GM18499 (cell line): ENCODE measurements around the gene FAF1.
A peak's percentile ranks its signal among the peaks of the same experiment; 100 is the strongest.
"Not testable (repeated sequence)": the region's sequence is repeated elsewhere in the genome, so short reads cannot be mapped to it uniquely, and the experiment has no call there.

Experiments used
- ATAC-seq: cut with Tn5 transposase; IDR thresholded peaks from one replicate; pipeline ENCODE4 v1.9.1; 2021; ENCODE audit warnings: moderate number of reproducible peaks; ENCODE audit not compliant: insufficient read depth, unreplicated experiment

The FAF1 gene

DNA sequence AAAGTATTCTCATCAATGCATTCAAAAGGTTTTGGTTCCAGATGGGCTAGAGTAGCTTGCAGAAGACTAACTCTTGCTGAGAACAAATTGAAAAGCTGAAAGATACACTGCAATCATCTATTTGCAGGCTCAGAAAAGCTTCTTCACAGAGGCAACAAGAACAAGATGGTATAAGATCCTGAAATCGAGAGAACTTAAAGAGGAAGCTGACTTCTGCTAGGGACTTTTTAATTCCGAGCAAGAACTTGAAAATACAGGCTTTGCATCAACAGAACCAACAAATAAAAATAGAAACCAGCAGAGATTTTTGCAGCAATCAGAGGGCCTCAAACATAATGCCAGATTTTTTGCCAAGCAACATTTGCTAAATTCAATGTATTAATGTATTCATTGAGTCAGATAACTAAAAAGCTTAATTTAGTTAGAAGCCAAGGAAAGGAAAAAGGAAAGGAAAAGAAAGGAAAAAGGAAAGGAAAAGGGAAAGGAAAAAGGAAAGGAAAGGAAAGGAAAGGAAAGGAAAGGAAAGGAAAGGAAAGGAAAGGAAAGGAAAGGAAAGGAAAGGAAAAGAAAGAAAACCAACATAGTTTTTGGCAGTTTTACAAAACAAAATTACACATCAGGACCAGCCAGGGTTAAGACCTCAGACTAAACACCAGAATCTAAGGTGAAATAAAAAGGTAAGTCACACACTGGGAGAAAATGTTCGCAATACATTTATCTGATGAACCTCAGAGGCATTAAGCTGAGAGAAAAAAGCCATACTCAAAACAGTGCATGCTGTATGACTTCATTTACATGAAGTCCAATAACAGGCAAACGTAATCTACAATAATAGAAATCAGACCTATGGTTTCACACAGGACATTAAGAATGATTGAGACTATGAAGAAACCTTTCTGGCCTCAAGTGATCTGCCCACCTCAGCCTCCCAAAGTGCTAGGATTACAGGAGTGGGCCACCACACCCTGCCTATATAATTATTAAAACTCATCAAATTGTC lies 42.6 kb downstream of the FAF1 start:
- ATAC-seq = no peak

DNA sequence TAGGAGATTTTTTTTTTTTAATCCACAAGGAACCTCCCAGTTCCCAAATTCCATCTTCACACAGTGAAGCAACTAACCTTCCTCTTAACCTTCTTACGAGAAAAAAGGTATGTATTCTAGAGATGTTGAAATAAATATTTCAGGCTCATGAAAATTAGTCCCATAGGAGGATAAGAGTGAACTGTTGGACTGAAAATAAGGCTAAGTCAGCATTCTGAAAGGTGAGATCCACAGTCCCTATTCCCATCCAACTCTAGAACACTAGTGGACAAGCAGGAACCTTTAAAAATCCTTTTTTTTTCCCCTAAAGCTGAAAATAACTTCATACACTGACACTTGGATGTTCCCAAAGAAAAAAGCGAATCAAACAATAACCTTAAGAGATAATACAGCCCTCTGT lies 44.4 kb downstream of the FAF1 start:
- ATAC-seq = no peak

DNA sequence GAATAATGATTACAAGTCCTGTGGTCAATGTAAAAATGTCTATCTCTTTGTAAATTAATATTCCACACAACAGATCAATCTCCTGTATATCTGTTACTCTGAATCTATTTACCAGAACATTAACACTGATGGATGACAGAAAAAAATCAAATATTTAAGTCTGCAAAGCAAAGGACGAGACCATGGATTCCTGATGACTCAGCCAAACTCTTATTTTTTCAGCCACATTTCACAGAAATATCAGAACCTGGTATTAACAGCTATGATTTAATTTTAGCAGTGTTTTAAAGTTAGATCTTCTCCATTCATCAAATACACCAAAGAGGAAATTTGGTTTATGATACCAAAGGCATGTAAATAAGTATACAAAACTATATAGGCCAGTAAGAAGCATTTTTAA lies 46.1 kb downstream of the FAF1 start:
- ATAC-seq = no peak

DNA sequence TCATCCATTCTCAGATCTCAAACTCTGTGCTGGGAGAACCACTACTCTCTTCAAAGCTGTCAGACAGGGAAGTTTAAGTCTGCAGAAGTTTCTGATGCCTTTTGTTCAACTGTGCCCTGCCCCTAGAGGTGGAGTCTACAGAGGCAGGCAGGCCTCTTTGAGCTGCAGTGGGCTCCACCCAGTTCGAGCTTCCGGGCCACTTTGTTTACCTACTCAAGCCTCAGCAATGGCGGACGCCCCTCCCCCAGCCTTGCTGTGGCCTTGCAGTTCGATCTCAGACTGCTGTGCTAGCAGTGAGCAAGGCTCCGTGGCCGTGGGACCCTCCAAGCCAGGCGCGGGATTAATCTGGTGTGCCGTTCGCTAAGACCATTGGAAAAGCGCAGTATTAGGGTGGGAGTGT lies 49.7 kb downstream of the FAF1 start:
- not testable (repeated sequence) for ATAC-seq

DNA sequence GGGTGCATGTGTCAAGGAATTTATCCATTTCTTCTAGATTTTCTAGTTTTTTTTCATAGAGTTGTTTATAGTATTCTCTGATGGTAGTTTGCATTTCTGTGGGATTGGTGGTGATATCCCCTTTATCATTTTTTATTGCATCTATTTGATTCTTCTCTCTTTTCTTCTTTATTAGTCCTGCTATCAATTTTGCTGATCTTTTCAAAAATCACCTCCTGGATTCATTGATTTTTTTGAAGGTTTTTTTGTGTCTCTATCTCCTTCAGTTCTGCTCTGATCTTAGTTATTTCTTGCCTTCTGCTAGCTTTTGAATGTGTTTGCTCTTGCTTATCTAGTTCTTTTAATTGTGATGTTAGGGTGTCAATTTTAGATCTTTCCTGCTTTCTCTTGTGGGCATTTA lies 52.5 kb downstream of the FAF1 start:
- ATAC-seq = not testable (repeated sequence)

DNA sequence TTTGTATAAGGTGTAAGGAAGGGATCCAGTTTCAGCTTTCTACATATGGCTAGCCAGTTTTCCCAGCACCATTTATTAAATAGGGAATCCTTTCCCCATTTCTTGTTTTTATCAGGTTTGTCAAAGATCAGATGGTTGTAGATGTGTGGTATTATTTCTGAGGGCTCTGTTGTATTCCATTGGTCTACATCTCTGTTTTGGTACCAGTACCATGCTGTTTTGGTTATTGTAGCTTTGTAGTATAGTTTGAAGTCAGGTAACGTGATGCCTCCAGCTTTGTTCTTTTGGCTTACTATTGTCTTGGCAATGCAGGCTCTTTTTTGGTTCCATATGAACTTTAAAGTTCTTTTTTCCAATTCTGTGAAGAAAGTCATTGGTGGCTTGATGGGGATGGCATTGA lies 54.0 kb downstream of the FAF1 start:
- ATAC-seq = not testable (repeated sequence)

DNA sequence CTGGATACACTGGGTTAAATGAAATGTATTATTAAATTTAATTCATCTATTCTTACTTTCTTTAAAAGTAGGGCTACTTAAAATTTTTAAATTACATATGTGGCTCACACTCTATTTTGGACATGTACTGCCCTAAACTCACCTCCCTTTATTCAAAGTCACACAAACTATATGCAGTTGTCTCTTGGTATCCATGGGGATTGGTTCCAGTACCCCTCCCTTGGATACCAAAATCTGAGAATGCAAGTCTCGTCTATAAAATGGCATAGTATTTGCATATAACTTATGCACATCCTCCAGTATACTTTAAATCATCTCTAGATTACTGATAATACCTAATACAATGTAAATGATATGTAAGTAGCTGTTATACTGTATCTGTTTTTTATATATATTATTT lies 57.6 kb downstream of the FAF1 start:
- no peak for ATAC-seq

DNA sequence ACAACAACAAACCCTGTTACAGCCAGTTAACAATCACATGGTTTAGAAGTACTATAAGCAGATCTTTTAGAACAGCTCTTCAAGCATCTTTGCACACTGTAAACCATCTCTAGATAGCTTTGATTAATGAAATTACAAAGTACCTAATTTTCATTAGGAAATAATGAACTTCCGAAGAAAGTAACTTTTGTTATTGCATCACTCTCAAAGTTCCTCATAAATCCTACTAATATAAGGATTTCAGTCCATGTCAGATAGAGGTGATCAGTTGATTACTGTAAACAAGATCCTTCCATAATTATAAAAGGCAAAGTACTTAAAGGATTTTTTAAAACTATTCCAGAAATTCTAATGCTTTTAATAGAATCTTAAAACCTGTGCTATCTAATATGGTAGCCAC lies 58.2 kb downstream of the FAF1 start:
- no peak for ATAC-seq

DNA sequence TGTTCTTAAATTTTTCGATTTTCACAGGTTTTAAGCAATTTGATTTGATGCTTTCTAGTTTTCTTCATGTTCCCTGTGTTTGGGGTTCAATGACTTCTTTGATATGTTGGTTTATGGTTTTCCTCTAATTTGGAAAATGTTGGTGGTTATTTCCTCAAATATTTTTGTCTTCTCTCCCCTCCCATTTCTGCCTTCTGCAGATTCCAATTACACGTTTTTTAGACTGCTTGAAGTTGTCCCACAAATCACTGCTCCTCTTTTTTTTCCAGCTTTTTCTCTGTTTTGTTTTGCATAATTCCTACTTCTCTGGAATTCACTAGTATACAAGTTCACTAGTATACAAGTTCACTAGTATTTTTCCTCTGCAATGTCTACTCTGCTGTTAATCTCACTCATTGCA lies 61.3 kb downstream of the FAF1 start:
- no peak for ATAC-seq

DNA sequence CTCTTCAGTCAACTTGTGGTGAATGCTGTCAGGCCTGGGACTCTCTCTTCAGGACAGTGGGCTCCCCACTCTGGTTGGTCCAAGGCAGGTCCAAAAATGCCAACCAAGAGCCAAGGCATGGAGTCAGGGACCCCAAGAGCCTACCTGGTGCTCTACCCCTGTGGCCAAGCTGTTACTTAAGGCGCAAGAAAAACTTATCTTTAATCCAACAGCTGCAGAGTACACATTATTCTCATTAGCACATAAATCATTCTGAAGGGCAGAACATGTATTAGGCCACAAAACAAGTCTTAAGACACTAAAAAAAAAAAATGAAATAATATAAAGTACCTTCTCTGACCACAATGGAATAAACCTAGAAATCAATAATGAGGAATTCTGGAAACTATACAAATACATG lies 65.7 kb downstream of the FAF1 start:
- ATAC-seq = no peak

DNA sequence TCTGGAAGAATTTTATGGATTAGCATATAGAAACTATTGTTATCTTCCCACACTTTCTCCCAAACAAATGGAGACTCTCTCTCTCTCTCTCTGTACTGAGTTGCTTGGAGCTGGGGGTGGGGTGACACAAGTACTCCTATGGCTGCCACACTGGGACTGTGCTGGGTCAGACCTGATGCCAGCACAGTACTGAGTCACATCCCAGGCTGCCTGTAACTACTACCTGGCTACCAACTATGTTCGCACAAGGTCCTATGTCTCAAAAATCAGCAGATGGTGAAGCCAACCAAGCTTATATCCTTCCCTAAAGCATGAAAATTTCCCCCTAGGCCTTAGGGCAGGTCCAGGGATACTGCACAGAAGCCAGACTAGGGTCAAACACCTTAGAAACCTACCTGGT lies 66.6 kb downstream of the FAF1 start:
- no peak for ATAC-seq

DNA sequence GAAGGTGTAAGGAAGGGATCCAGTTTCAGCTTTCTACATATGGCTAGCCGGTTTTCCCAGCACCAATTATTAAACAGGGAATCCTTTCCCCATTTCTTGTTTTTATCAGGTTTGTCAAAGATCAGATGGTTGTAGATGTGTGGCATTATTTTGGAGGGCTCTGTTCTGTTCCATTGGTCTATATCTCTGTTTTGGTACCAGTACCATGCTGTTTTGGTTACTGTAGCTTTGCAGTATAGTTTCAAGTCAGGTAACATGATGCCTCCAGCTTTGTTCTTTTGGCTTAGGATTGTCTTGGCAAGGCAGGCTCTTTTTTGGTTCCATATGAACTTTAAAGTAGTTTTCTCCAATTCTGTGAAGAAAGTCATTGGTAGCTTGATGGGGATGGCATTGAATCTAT lies 72.5 kb downstream of the FAF1 start:
- not testable (repeated sequence) for ATAC-seq

DNA sequence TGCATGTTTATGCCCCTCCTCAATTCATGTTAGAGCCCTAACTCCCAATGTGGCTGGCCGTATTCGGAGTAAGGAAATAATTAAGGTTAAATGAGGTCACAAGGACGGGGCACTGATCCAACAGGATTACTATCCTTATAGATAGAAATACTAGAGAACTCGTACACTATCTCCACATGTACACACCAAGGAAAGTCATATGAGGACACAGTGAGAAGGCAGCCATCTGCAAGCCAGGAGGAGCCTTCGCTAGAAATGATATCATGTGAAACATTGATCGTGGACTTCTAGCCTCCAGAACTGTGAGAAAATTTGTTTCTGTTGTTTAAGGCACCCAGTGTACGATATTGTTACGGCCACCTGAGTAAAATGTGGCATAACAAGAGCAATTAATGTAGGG lies 79.7 kb downstream of the FAF1 start:
- no peak for ATAC-seq

DNA sequence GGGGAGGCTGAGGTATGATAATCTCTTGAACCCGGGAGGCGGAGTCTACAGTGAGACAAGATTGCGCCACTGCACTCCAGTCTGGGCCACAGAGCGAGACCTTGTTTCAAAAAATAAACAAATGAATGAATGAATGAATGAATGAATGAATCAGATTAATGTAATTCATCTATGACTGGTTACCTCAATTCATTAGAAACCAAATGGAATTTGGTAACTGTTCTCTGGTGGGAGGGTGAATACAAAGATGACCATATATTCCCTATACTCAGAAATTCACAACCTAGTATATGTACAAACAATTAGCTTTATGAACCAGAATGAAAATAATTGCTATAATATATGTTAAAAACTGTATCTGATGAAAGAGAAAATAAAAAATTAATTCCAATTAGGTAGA lies 80.9 kb downstream of the FAF1 start:
- ATAC-seq = no peak

DNA sequence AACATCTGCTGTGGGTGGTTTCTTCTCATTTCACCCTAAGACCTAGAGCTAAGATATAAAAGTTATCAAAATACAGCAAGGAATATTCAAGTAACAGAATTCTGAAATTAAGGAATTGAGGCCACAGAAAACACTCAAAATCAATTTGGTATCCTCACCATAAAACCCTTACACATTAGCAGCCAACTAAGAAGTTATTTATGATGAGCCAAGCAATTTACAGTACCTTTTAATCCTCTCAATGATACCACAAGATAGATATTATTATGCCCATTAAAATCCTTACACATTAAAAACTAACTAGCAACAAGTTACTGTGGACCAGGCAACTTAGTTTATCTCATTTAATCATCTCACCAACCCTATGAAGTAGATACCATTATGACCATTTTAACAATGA lies 81.6 kb downstream of the FAF1 start:
- no peak for ATAC-seq

DNA sequence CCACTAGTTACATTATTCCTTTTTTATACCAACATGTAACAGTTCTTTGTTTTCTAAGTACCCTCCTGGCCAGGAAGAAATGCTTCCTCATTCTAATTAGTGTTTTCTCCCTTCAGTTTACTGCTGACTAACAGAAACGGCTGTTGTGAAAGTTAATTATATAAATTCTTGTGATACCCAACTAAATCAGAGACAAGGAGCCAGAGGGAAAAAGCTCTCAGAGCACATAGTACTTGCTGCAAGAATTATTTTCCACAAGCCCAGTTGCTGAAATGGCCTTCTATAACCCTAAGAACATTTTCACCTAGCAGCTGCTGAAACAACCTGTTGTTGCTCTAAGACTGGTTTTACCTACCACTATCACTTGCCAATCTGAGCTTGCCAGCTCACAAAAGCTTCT lies 82.4 kb downstream of the FAF1 start:
- no peak for ATAC-seq

DNA sequence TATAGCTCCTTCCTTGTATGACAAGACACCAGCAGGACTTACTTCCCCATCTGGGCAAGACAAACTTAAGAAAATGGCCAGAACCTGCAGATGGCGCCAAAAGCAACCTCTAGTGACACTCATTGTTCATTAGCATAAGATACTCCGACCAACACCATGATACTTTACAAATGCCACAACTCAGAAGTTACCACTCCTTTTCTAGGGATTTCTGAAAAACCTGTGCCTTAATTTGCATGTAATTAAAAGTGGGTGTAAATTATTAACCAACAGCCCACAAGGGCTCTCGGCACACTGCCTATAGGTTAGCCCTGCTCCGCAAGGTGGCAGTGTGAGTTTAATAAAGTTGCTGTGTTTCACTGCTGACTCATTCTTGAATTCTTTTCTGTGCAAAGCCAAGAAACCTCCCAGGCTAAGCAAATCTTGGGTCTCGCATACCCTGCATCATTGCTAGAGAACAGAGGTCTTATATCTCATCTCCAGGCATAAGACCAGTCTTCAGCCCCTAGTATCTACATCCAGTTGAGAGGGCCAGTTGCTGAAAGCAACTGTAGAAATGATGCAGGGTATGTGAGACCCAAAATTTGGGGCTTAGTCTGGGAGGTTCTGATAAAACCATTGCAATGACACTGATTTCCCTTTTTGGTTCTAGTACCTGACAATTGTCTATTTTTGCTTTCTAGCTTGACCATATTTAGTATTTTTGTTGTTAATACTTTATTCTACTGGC lies 86.4 kb downstream of the FAF1 start:
- peak; percentile 82 for ATAC-seq

DNA sequence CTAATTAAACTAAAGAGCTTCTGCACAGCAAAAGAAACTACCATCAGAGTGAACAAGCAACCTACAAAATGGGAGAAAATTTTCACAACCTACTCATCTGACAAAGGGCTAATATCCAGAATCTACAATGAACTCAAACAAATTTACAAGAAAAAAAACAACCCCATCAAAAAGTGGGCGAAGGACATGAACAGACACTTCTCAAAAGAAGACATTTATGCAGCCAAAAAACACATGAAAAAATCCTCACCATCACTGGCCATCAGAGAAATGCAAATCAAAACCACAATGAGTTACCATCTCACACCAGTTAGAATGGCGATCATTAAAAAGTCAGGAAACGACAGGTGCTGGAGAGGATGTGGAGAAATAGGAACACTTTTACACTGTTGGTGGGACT lies 95.2 kb downstream of the FAF1 start:
- not testable (repeated sequence) for ATAC-seq

DNA sequence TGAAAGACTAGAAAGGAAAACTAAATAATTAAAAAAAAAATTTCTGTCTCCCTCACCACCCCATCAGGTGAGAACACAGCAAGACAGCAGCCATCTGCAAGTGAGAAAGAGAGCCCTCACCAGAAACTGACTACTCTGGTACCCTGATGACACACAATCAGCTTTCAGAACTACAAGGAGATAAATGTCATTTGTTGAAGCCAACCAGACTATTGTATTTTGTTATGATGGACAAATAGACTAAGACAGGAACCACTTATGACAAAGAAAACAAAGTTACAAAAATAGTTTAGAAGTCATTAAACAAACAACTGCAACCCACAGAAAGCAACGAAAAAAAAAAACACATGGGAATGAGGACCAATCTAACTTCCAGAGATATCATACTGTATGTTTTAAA lies 98.3 kb downstream of the FAF1 start:
- ATAC-seq = no peak

DNA sequence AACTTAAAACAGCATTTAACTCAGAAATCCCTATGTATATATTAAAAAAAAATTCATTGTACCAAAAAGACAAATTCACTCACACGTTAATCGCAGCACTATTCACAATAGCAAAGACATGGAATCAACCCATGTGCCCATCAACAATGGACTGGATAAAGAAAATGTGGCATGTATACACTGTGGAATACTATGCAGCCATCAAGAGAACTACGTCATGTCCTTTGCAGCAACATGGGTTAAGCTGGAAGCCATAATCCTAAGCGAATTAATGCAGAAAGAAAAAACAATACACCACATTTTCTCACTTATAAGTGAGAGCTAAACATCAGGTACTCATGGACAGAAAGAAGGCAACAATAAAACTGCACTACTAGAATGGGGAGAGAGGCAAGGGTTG lies 99.4 kb downstream of the FAF1 start:
- ATAC-seq = no peak

DNA sequence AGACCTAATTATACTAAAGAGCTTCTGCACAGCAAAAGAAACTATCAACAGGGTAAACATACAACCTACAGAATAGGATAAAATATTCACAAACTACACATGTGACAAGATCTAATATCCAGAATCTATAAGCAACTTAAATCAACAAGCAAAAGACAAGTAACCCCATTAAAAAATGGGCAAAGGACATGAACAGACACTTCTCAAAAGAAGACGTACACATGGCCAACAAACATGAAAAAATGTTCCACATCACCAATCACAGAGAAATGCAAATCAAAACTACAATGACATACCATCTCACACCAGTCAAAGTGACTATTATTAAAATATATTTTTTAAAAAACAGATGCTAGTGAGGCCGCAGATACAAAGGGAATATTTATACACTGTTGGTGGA lies 99.8 kb downstream of the FAF1 start:
- no peak for ATAC-seq

DNA sequence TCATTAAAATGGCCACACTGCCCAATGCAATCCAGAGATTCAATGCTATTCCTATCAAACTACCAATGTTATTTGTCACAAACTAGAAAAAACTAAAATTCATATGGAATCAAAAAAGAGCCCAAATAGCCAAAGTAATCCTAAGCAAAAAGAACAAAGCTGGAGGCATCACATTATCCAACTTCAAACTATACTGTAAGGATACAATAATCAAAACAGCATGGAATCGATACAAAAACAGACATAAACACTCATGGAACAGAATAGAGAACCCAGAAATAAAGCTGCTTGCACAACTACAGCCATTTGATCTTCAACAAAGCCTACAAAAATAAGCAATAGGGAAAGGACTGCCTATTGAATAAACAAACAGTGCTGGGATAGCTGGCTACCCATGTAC lies 100.4 kb downstream of the FAF1 start:
- ATAC-seq = no peak
